Prostate gland (tissue), 2 donors: ENCODE data around the gene ZFHX3.

Experiments
- CTCF ChIP-seq, 4 experiments: fragments of 200-600 bp in 2 of 4; fragments of 450-650 bp in 2 of 4; sonication (generic) in 2 of 4; IDR thresholded peaks; 1 replicate in 3 of 4; 2 replicates in 1 of 4; pipeline ENCODE4 v1.5.1; 2016 to 2019; ENCODE audit warnings: antibody characterized with exemption in 4 of 4, mild to moderate bottlenecking in 2 of 4, moderate library complexity in 2 of 4
- POLR2A ChIP-seq: fragments of 450-650 bp; IDR thresholded peaks from one replicate; pipeline ENCODE4 v1.6.1; 2016; ENCODE audit warnings: antibody characterized with exemption, mild to moderate bottlenecking

DNA sequence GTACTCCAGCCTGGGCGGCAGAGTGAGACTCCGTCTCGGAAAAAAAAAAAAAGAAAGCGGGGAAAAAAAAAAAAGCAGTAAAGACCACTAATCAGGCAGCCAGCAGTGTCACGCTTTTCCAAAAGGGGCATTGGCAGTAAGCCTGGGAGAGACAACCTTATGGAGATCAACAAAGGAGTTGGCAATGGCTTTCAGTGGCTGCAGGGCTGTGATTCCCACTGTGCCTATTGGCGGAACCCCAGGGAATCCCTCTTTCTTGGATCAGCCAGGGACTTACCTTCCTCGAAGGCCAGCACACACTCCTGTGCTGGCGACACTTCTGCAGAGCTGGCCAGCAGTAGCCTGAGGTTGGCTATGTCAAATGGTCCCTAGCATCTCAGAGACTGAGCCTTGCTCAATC, 43.2 kb upstream of the ZFHX3 start:
- TF ChIP-seq POLR2A, result no peak
- no peak for TF ChIP-seq CTCF (IDR thresholded peaks at IDR 0.05)
